Esophagus muscularis mucosa (tissue), 3 donors: ENCODE data around the gene GLCCI1.

Experiments
- CTCF ChIP-seq, 3 experiments: fragments of 200-600 bp in 2 of 3; fragments of 450-650 bp in 1 of 3; sonication (generic) in 2 of 3; IDR thresholded peaks; one replicate each; pipeline ENCODE4 v1.5.1; 2017 to 2019; ENCODE audit warnings: antibody characterized with exemption in 3 of 3, mild to moderate bottlenecking in 2 of 3, moderate library complexity in 1 of 3
- POLR2A ChIP-seq: fragments of 450-650 bp; IDR thresholded peaks from one replicate; pipeline ENCODE4 v1.6.1; 2017; ENCODE audit warnings: antibody characterized with exemption, moderate library complexity, mild to moderate bottlenecking, low read depth
- POLR2AphosphoS5 ChIP-seq, 2 donors: sonication (generic); formaldehyde crosslinking; IDR thresholded peaks; one replicate each; pipeline ENCODE4 v1.6.1; 2017; ENCODE audit warnings: antibody characterized with exemption in 2 of 2

- no peak for TF ChIP-seq CTCF (IDR thresholded peaks at IDR 0.05)
- TF ChIP-seq POLR2AphosphoS5 (IDR thresholded peaks at IDR 0.05) = no peak
- TF ChIP-seq POLR2A = no peak
Observed at GRCh38 chr7:7932553-7932952, 36.0 kb upstream of the GLCCI1 start.
